Peyer's patch (tissue), 4 donors: ENCODE results near the gene VILL.
A peak's percentile ranks its signal among the peaks of the same experiment; 100 is the strongest.

ENCODE experiments used
- POLR2A ChIP-seq, 2 donors: fragments of 450-650 bp; IDR thresholded peaks; one replicate each; pipeline ENCODE4 v1.5.1; 2017; ENCODE audit warnings: antibody characterized with exemption in 2 of 2, mild to moderate bottlenecking in 2 of 2, moderate library complexity in 2 of 2
- TF ChIP-seq, protein P1 (sequence below), 6 experiments: fragments of 450-650 bp in 4 of 6; fragments of 200-600 bp in 2 of 6; sonication (generic) in 1 of 6; IDR thresholded peaks; one replicate each; pipeline ENCODE4 v1.5.1; 2017 to 2019; ENCODE audit warnings: antibody characterized with exemption in 6 of 6, mild to moderate bottlenecking in 3 of 6, moderate library complexity in 1 of 6

DNA sequence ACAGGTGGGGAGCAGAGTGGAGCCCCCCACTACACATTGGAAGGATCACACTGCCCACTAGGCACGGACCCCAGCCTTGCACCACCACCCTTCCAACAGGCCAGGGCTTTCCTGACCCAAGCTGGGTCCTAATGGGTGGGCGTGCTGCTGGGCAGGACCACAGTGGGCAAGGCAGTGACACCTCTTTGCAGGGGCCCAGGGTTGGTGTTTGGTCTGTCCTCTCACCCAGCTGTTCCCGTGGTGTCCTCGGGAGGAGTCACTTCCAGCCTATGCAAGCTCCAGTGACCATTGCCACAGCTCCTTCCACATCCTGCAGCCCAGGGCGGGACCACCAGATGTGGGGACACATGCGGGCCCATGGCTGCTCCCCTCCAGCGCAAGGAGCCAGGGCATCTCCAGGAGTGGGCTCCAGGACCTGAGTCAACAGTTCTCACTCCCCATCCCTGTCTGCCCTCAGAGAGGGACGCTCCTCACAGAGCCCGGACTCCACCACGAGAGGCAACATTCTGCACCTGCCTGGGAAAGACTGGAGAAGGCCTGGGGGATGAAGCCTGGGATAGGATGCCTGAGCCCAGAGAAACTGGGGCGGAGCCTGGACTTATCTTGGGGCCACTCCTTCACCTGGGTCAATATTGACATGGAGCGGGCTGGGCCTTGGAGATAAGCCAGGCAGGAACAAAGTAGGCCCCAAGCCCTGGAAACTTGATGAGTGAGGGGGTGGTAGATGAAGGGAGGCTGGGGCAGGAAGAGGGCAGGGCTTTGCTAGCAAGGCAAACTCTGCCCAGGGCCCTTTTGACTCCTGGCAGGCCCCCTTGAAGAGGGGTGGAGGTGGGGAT, 3.9 kb upstream of the VILL start:
- TF ChIP-seq, protein P1, sequence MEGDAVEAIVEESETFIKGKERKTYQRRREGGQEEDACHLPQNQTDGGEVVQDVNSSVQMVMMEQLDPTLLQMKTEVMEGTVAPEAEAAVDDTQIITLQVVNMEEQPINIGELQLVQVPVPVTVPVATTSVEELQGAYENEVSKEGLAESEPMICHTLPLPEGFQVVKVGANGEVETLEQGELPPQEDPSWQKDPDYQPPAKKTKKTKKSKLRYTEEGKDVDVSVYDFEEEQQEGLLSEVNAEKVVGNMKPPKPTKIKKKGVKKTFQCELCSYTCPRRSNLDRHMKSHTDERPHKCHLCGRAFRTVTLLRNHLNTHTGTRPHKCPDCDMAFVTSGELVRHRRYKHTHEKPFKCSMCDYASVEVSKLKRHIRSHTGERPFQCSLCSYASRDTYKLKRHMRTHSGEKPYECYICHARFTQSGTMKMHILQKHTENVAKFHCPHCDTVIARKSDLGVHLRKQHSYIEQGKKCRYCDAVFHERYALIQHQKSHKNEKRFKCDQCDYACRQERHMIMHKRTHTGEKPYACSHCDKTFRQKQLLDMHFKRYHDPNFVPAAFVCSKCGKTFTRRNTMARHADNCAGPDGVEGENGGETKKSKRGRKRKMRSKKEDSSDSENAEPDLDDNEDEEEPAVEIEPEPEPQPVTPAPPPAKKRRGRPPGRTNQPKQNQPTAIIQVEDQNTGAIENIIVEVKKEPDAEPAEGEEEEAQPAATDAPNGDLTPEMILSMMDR (IDR thresholded peaks at IDR 0.05), result peak in 2 of 6 experiments; percentile 3 to 21
- peak; percentile 62 to 93 for TF ChIP-seq POLR2A (IDR thresholded peaks at IDR 0.05)
